Neural progenitor cell (in vitro differentiated cells): ENCODE data around the gene SHC3.

Experiments
- CTCF ChIP-seq: fragments of 200-600 bp; sonication (generic); IDR thresholded peaks from 2 replicates; pipeline ENCODE4 v1.5.1; 2017; ENCODE audit warnings: antibody characterized with exemption, mild to moderate bottlenecking
- EZH2phosphoT487 ChIP-seq: fragments of 200-600 bp; sonication (generic); IDR thresholded peaks from 2 replicates; pipeline ENCODE4 v1.6.1; 2017; ENCODE audit warnings: antibody characterized with exemption

- TF ChIP-seq CTCF (no peak), EZH2phosphoT487 (no peak)
These were observed 118.6 kb downstream of the SHC3 start for GRCh38 chr9:89059925-89060506.
